ENCODE measurements around the gene ARID4B.

Gene ARID4B

GRCh38 chr1:235149824-235150223 is 178.2 kb downstream of the ARID4B start:
- H2BK15ac ChIP-seq (replicated peaks; ENCODE audit: low read depth) = no peak overlapping the region
- H3K27me3 ChIP-seq (ENCODE audit: insufficient read depth, low read length, poor library complexity) = no peaks in the 10 kb centered on the region
- H3K36me3 ChIP-seq (ENCODE audit: control insufficient read depth, insufficient read depth, low read length) = peaks cover 4% of the 10 kb centered on the region
- H3K23ac ChIP-seq (ENCODE audit: low read length) = no peak overlapping the region
- H3K79me1 ChIP-seq (ENCODE audit: low read length) = no peaks in the 10 kb centered on the region
- H3K27ac ChIP-seq (ENCODE audit: low read depth, low read length) = no peak overlapping the region
- H2BK120ac ChIP-seq (ENCODE audit: low read depth, low read length) = no peak overlapping the region
- H3K4me2 ChIP-seq (ENCODE audit: low read length) = no peak overlapping the region
- no peak overlapping the region for H3K4ac ChIP-seq (ENCODE audit: low read depth, low read length)
- no peak overlapping the region for H4K5ac ChIP-seq (ENCODE audit: low read length)
- no peak overlapping the region for H4K8ac ChIP-seq (ENCODE audit: low read depth, low read length)
- H3K4me3 ChIP-seq (ENCODE audit: low read length) = no peak overlapping the region
- no peak overlapping the region for H3K9ac ChIP-seq (ENCODE audit: low read length)
- no peak for DNase-seq
- H3K79me2 ChIP-seq (ENCODE audit: control insufficient read depth, insufficient read depth, low read length) = no peaks in the 10 kb centered on the region
- H3K18ac ChIP-seq (ENCODE audit: low read length) = no peak overlapping the region
- H2BK5ac ChIP-seq (ENCODE audit: low read length) = no peak overlapping the region
- H3K4me1 ChIP-seq (ENCODE audit: control insufficient read depth, low read depth, low read length) = no peaks in the 10 kb centered on the region
- no CpG with 5 or more reads among the region's 9 CpGs for WGBS (ENCODE audit: extremely low coverage, insufficient coverage, low lambda C conversion rate)
- H3K56ac ChIP-seq (ENCODE audit: low read length) = no peak overlapping the region
- H2AK5ac ChIP-seq (ENCODE audit: low read length) = no peak overlapping the region

- Histone ChIP-seq H3K27ac (ENCODE audit: low read depth, low read length) (no peak overlapping the region), H3K27me3 (ENCODE audit: insufficient read depth, low read length, poor library complexity) (no peaks in the 10 kb centered on the region), H4K8ac (ENCODE audit: low read depth, low read length) (no peak overlapping the region), H2AK5ac (ENCODE audit: low read length) (no peak overlapping the region), H3K18ac (ENCODE audit: low read length) (no peak overlapping the region), H3K36me3 (ENCODE audit: control insufficient read depth, insufficient read depth, low read length) (peaks cover 4% of the 10 kb centered on the region), H3K4me1 (ENCODE audit: control insufficient read depth, low read depth, low read length) (no peaks in the 10 kb centered on the region), H4K5ac (ENCODE audit: low read length) (no peak overlapping the region), H3K79me2 (ENCODE audit: control insufficient read depth, insufficient read depth, low read length) (no peaks in the 10 kb centered on the region), H3K4me3 (ENCODE audit: low read length) (no peak overlapping the region), H2BK120ac (ENCODE audit: low read depth, low read length) (no peak overlapping the region), H3K23ac (ENCODE audit: low read length) (no peak overlapping the region), H3K9ac (ENCODE audit: low read length) (no peak overlapping the region), H3K79me1 (ENCODE audit: low read length) (no peaks in the 10 kb centered on the region), H3K4ac (ENCODE audit: low read depth, low read length) (no peak overlapping the region), H2BK15ac (replicated peaks; ENCODE audit: low read depth) (no peak overlapping the region), H3K56ac (ENCODE audit: low read length) (no peak overlapping the region), H2BK5ac (ENCODE audit: low read length) (no peak overlapping the region), H3K4me2 (ENCODE audit: low read length) (no peak overlapping the region)
- no peak for DNase-seq
- WGBS (ENCODE audit: extremely low coverage, insufficient coverage, low lambda C conversion rate) = no CpG with 5 or more reads among the region's 4 CpGs
Measured at GRCh38 chr1:235147269-235147668, 180.7 kb downstream of the ARID4B start.

- Histone ChIP-seq H4K8ac (ENCODE audit: low read depth, low read length) (no peak overlapping the region), H3K56ac (ENCODE audit: low read length) (no peak overlapping the region), H3K79me2 (ENCODE audit: control insufficient read depth, insufficient read depth, low read length) (no peaks in the 10 kb centered on the region), H4K5ac (ENCODE audit: low read length) (no peak overlapping the region), H2BK15ac (replicated peaks; ENCODE audit: low read depth) (no peak overlapping the region), H3K4me2 (ENCODE audit: low read length) (no peak overlapping the region), H2AK5ac (ENCODE audit: low read length) (no peak overlapping the region), H2BK120ac (ENCODE audit: low read depth, low read length) (no peak overlapping the region), H2BK5ac (ENCODE audit: low read length) (no peak overlapping the region), H3K4me3 (ENCODE audit: low read length) (no peak overlapping the region), H3K4me1 (ENCODE audit: control insufficient read depth, low read depth, low read length) (no peaks in the 10 kb centered on the region), H3K27me3 (ENCODE audit: insufficient read depth, low read length, poor library complexity) (no peaks in the 10 kb centered on the region), H3K4ac (ENCODE audit: low read depth, low read length) (no peak overlapping the region), H3K27ac (ENCODE audit: low read depth, low read length) (no peak overlapping the region), H3K23ac (ENCODE audit: low read length) (no peak overlapping the region), H3K79me1 (ENCODE audit: low read length) (no peaks in the 10 kb centered on the region), H3K9ac (ENCODE audit: low read length) (no peak overlapping the region), H3K18ac (ENCODE audit: low read length) (no peak overlapping the region), H3K36me3 (ENCODE audit: control insufficient read depth, insufficient read depth, low read length) (peaks cover 5% of the 10 kb centered on the region)
- no CpG with 5 or more reads among the region's 6 CpGs for WGBS (ENCODE audit: extremely low coverage, insufficient coverage, low lambda C conversion rate)
- no peak for DNase-seq
Measured at GRCh38 chr1:235145639-235146038, 182.3 kb downstream of the ARID4B start.

- peaks cover 7% of the 10 kb centered on the region for H3K36me3 ChIP-seq (ENCODE audit: control insufficient read depth, insufficient read depth, low read length)
- H2BK5ac ChIP-seq (ENCODE audit: low read length) = no peak overlapping the region
- no peak overlapping the region for H4K5ac ChIP-seq (ENCODE audit: low read length)
Measured at GRCh38 chr1:235142991-235143390, 185.0 kb downstream of the ARID4B start.

GRCh38 chr1:235139315-235139714 is 188.7 kb downstream of the ARID4B start:
- no peaks in the 10 kb centered on the region for H3K27me3 ChIP-seq (ENCODE audit: insufficient read depth, low read length, poor library complexity)
- no peak overlapping the region for H3K23ac ChIP-seq (ENCODE audit: low read length)
- H4K5ac ChIP-seq (ENCODE audit: low read length) = no peak overlapping the region
- no peak overlapping the region for H3K27ac ChIP-seq (ENCODE audit: low read depth, low read length)
- H3K18ac ChIP-seq (ENCODE audit: low read length) = no peak overlapping the region
- no peak overlapping the region for H3K4me3 ChIP-seq (ENCODE audit: low read length)
- H3K36me3 ChIP-seq (ENCODE audit: control insufficient read depth, insufficient read depth, low read length) = peaks cover 11% of the 10 kb centered on the region
- no peak overlapping the region for H3K56ac ChIP-seq (ENCODE audit: low read length)
- no peak overlapping the region for H3K4ac ChIP-seq (ENCODE audit: low read depth, low read length)
- no peak overlapping the region for H2BK120ac ChIP-seq (ENCODE audit: low read depth, low read length)
- H2BK15ac ChIP-seq (replicated peaks; ENCODE audit: low read depth) = no peak overlapping the region
- no peak overlapping the region for H2BK5ac ChIP-seq (ENCODE audit: low read length)
- H4K8ac ChIP-seq (ENCODE audit: low read depth, low read length) = no peak overlapping the region
- H2AK5ac ChIP-seq (ENCODE audit: low read length) = no peak overlapping the region
- WGBS (ENCODE audit: extremely low coverage, insufficient coverage, low lambda C conversion rate) = no CpG with 5 or more reads among the region's 5 CpGs
- H3K4me1 ChIP-seq (ENCODE audit: control insufficient read depth, low read depth, low read length) = no peaks in the 10 kb centered on the region
- DNase-seq = no peak
- H3K9ac ChIP-seq (ENCODE audit: low read length) = no peak overlapping the region
- peaks cover 6% of the 10 kb centered on the region for H3K79me1 ChIP-seq (ENCODE audit: low read length)
- H3K79me2 ChIP-seq (ENCODE audit: control insufficient read depth, insufficient read depth, low read length) = no peaks in the 10 kb centered on the region
- H3K4me2 ChIP-seq (ENCODE audit: low read length) = no peak overlapping the region

More at GRCh38 chr1:235142991-235143390, 185.0 kb downstream of the ARID4B start:
- Histone ChIP-seq H3K4ac (ENCODE audit: low read depth, low read length) (no peak overlapping the region), H3K9ac (ENCODE audit: low read length) (no peak overlapping the region), H3K79me2 (ENCODE audit: control insufficient read depth, insufficient read depth, low read length) (no peaks in the 10 kb centered on the region), H3K56ac (ENCODE audit: low read length) (no peak overlapping the region), H3K4me1 (ENCODE audit: control insufficient read depth, low read depth, low read length) (no peaks in the 10 kb centered on the region), H3K79me1 (ENCODE audit: low read length) (peaks cover 6% of the 10 kb centered on the region), H2BK15ac (replicated peaks; ENCODE audit: low read depth) (no peak overlapping the region), H3K4me3 (ENCODE audit: low read length) (no peak overlapping the region), H4K8ac (ENCODE audit: low read depth, low read length) (no peak overlapping the region), H3K18ac (ENCODE audit: low read length) (no peak overlapping the region), H3K27me3 (ENCODE audit: insufficient read depth, low read length, poor library complexity) (no peaks in the 10 kb centered on the region), H3K4me2 (ENCODE audit: low read length) (no peak overlapping the region), H3K23ac (ENCODE audit: low read length) (no peak overlapping the region), H2AK5ac (ENCODE audit: low read length) (no peak overlapping the region), H3K27ac (ENCODE audit: low read depth, low read length) (no peak overlapping the region), H2BK120ac (ENCODE audit: low read depth, low read length) (no peak overlapping the region)
- no peak for DNase-seq
- no CpG with 5 or more reads among the region's 4 CpGs for WGBS (ENCODE audit: extremely low coverage, insufficient coverage, low lambda C conversion rate)

- no peak overlapping the region for H3K27ac ChIP-seq (ENCODE audit: low read depth, low read length)
- no peak overlapping the region for H3K4me3 ChIP-seq (ENCODE audit: low read length)
- H4K8ac ChIP-seq (ENCODE audit: low read depth, low read length) = no peak overlapping the region
- H3K9ac ChIP-seq (ENCODE audit: low read length) = no peak overlapping the region
- no peak overlapping the region for H3K56ac ChIP-seq (ENCODE audit: low read length)
- no peak overlapping the region for H2BK120ac ChIP-seq (ENCODE audit: low read depth, low read length)
- no peak for DNase-seq
- peaks cover 11% of the 10 kb centered on the region for H3K36me3 ChIP-seq (ENCODE audit: control insufficient read depth, insufficient read depth, low read length)
- no CpG with 5 or more reads among the region's 2 CpGs for WGBS (ENCODE audit: extremely low coverage, insufficient coverage, low lambda C conversion rate)
- H3K4me1 ChIP-seq (ENCODE audit: control insufficient read depth, low read depth, low read length) = no peaks in the 10 kb centered on the region
- no peaks in the 10 kb centered on the region for H3K79me2 ChIP-seq (ENCODE audit: control insufficient read depth, insufficient read depth, low read length)
- no peak overlapping the region for H2BK5ac ChIP-seq (ENCODE audit: low read length)
- H3K79me1 ChIP-seq (ENCODE audit: low read length) = peaks cover 6% of the 10 kb centered on the region
- no peak overlapping the region for H3K23ac ChIP-seq (ENCODE audit: low read length)
- no peaks in the 10 kb centered on the region for H3K27me3 ChIP-seq (ENCODE audit: insufficient read depth, low read length, poor library complexity)
- H3K4ac ChIP-seq (ENCODE audit: low read depth, low read length) = no peak overlapping the region
- H2AK5ac ChIP-seq (ENCODE audit: low read length) = no peak overlapping the region
- H4K5ac ChIP-seq (ENCODE audit: low read length) = no peak overlapping the region
- H3K4me2 ChIP-seq (ENCODE audit: low read length) = no peak overlapping the region
- H3K18ac ChIP-seq (ENCODE audit: low read length) = no peak overlapping the region
- H2BK15ac ChIP-seq (replicated peaks; ENCODE audit: low read depth) = no peak overlapping the region
Measured at GRCh38 chr1:235138821-235139220, 189.2 kb downstream of the ARID4B start.

All from mesendoderm (in vitro differentiated cells).